PC-9 (cell line): Measurements from ENCODE around the gene PRDM10. TPM values are rescaled to one million over a fixed set of nuclear protein-coding genes. Genes with fewer than 3 reads are reported as not detected.

Experiments
- BruUV-seq: library from RNA; stranded (reverse); fragments of 400-500 nt; replicated peaks from 2 replicates; lab custom pipeline; 2021; lab: Mats Ljungman, UMichigan
- CTCF ChIA-PET: fragments of 300-600 bp; sonication (Branson Sonifier 250); formaldehyde crosslinking; loops from one replicate; lab custom pipeline; 2022; ENCODE audit warnings: antibody characterized with exemption; lab: Charles Lee
- POLR2A ChIA-PET: fragments of 300-600 bp; sonication (Branson Sonifier 250); formaldehyde crosslinking; loops from one replicate; lab custom pipeline; 2022; ENCODE audit warnings: antibody characterized with exemption; ENCODE audit not compliant: unreplicated experiment; lab: Charles Lee
- DNase-seq, 2 experiments: peaks; one replicate each; pipeline versions ENCODE4 v3.0.0 to v3.0.0-alpha.2; 2015 to 2022; ENCODE audit warnings: mixed read lengths in 1 of 2
- H2AFZ ChIP-seq: fragments of 200-600 bp; sonication (generic); 2 replicates; pipeline ENCODE4 v1.8.1; 2017; ENCODE audit warnings: antibody characterized with exemption
- H3F3A ChIP-seq: fragments of 200-600 bp; sonication (generic); 2 replicates; pipeline ENCODE4 v1.8.1; 2017; ENCODE audit warnings: antibody characterized with exemption, mild to moderate bottlenecking, low read depth; ENCODE audit not compliant: insufficient read depth
- H3K27ac ChIP-seq: fragments of 200-600 bp; sonication (generic); 2 replicates; pipeline ENCODE4 v1.6.1; 2016; ENCODE audit warnings: mixed run types
- H3K27me3 ChIP-seq: fragments of 200-600 bp; sonication (generic); 2 replicates; pipeline ENCODE4 v1.6.1; 2016; ENCODE audit warnings: low read depth, mixed run types; ENCODE audit not compliant: insufficient read depth
- H3K36me3 ChIP-seq: fragments of 200-600 bp; sonication (generic); 2 replicates; pipeline ENCODE4 v1.6.1; 2016; ENCODE audit warnings: low read depth, mixed run types
- H3K4me1 ChIP-seq: fragments of 200-600 bp; sonication (generic); replicated peaks from 2 replicates; pipeline ENCODE4 v1.6.1; 2016; ENCODE audit warnings: mixed run types; ENCODE audit not compliant: insufficient read depth
- H3K4me2 ChIP-seq: fragments of 200-600 bp; sonication (generic); 2 replicates; pipeline ENCODE4 v1.6.1; 2017; ENCODE audit warnings: mixed run types
- H3K4me3 ChIP-seq: fragments of 200-600 bp; sonication (generic); 2 replicates; pipeline ENCODE4 v1.6.1; 2016; ENCODE audit warnings: mixed run types
- H3K79me2 ChIP-seq: fragments of 200-600 bp; sonication (generic); 2 replicates; pipeline ENCODE4 v1.6.1; 2017; ENCODE audit warnings: low read depth, mixed run types
- H3K9me2 ChIP-seq: fragments of 200-600 bp; sonication (generic); 2 replicates; pipeline ENCODE4 v1.8.1; 2017; ENCODE audit warnings: mild to moderate bottlenecking; ENCODE audit not compliant: insufficient read depth
- H3K9me3 ChIP-seq: fragments of 200-600 bp; sonication (generic); 2 replicates; pipeline ENCODE4 v1.8.1; 2016; ENCODE audit warnings: low read depth; ENCODE audit not compliant: insufficient read depth
- H4K20me1 ChIP-seq: fragments of 200-600 bp; sonication (generic); 2 replicates; pipeline ENCODE4 v1.8.1; 2017; ENCODE audit not compliant: insufficient read depth
- CTCF ChIP-seq: fragments of 200-600 bp; sonication (generic); conservative IDR thresholded peaks from 2 replicates; pipeline ENCODE4 v1.6.1; 2017; ENCODE audit warnings: mixed run types, antibody characterized with exemption, mild to moderate bottlenecking, moderate library complexity
- EZH2 ChIP-seq: fragments of 200-600 bp; sonication (generic); IDR thresholded peaks from 2 replicates; pipeline ENCODE4 v1.8.0; 2017; ENCODE audit warnings: antibody characterized with exemption, low read depth
- intact Hi-C: fragments of 100-400 bp; cut with micrococcal nuclease; formaldehyde crosslinking; loops from one replicate; pipeline ENCODE4 v1.10.0; 2022; ENCODE audit not compliant: unreplicated experiment
- total RNA-seq: library from RNA; stranded (reverse); gene quantifications from 2 replicates; pipeline ENCODE4 v1.2.3, GENCODE V29; 2021

PRDM10 gene
- total RNA-seq, 1 experiment from 2014 or later: 14.6 TPM

GRCh38 chr11:129918361-129918760 is 84.3 kb downstream of the PRDM10 start:
- Histone ChIP-seq H4K20me1 (no peaks in the 10 kb centered on the region), H3K79me2 (no peaks in the 10 kb centered on the region), H3K27ac (no peak overlapping the region), H3F3A (no peaks in the 10 kb centered on the region), H2AFZ (no peak overlapping the region), H3K9me2 (no peaks in the 10 kb centered on the region), H3K4me3 (no peak overlapping the region), H3K9me3 (no peaks in the 10 kb centered on the region), H3K4me2 (no peak overlapping the region), H3K4me1 (no peaks in the 10 kb centered on the region), H3K27me3 (no peaks in the 10 kb centered on the region), H3K36me3 (no peaks in the 10 kb centered on the region)
- no TSS peak for BruUV-seq
- DNase-seq: no peak
- intact Hi-C loops: no loop called here
- ChIA-PET POLR2A (no interaction called here), CTCF (no interaction called here)
- TF ChIP-seq EZH2 (no peak), CTCF (no peak)

- Histone ChIP-seq H3K27ac (no peak overlapping the region), H2AFZ (no peak overlapping the region), H3F3A (no peaks in the 10 kb centered on the region), H3K4me2 (no peak overlapping the region), H3K4me3 (no peak overlapping the region), H3K9me3 (no peaks in the 10 kb centered on the region), H3K27me3 (no peaks in the 10 kb centered on the region), H3K36me3 (no peaks in the 10 kb centered on the region), H3K79me2 (no peaks in the 10 kb centered on the region), H3K4me1 (no peaks in the 10 kb centered on the region), H4K20me1 (no peaks in the 10 kb centered on the region), H3K9me2 (no peaks in the 10 kb centered on the region)
- no peak for DNase-seq
- TF ChIP-seq EZH2: no peak
- TF ChIP-seq CTCF: no peak
- intact Hi-C loops: no loop called here
- BruUV-seq: no TSS peak
- POLR2A ChIA-PET: no interaction called here
- CTCF ChIA-PET: no interaction called here
Measured at GRCh38 chr11:129917231-129917630, 85.4 kb downstream of the PRDM10 start.

GRCh38 chr11:129911298-129911697 is 91.3 kb downstream of the PRDM10 start:
- no peaks in the 10 kb centered on the region for H3K79me2 ChIP-seq
- H3F3A ChIP-seq: no peaks in the 10 kb centered on the region
- H3K27me3 ChIP-seq: no peaks in the 10 kb centered on the region
- no peak overlapping the region for H2AFZ ChIP-seq
- H3K36me3 ChIP-seq: no peaks in the 10 kb centered on the region
- H3K27ac ChIP-seq: no peak overlapping the region
- no peaks in the 10 kb centered on the region for H4K20me1 ChIP-seq
- DNase-seq: no peak
- ChIA-PET CTCF (no interaction called here), POLR2A (no interaction called here)
- BruUV-seq: no TSS peak
- no peaks in the 10 kb centered on the region for H3K4me1 ChIP-seq
- H3K9me3 ChIP-seq: no peaks in the 10 kb centered on the region
- H3K4me2 ChIP-seq: no peak overlapping the region
- intact Hi-C loops: no loop called here
- H3K4me3 ChIP-seq: no peak overlapping the region
- no peaks in the 10 kb centered on the region for H3K9me2 ChIP-seq
- TF ChIP-seq EZH2 (no peak), CTCF (no peak)
